WTC11 (cell line): ENCODE results near the gene TNRC18. TPM values are rescaled to one million over a fixed set of nuclear protein-coding genes. Genes with fewer than 3 reads are reported as not detected.

ENCODE experiments used
- ATAC-seq: fragments of 200-7000 bp; cut with Tn5 transposase; 2 replicates; pipeline ENCODE4 v1.10.0; 2021; ENCODE audit warnings: mild to moderate bottlenecking, moderate library complexity
- CTCF ChIA-PET: fragments of 300-600 bp; sonication (Branson Sonifier 250); formaldehyde crosslinking; loops from one replicate; lab custom pipeline; 2021; ENCODE audit warnings: antibody characterized with exemption; lab: Charles Lee
- POLR2A ChIA-PET: fragments of 350-600 bp; sonication (Branson Sonifier 250); formaldehyde crosslinking; loops from one replicate; lab custom pipeline; 2021; ENCODE audit warnings: antibody characterized with exemption; lab: Charles Lee
- DNase-seq: peaks from one replicate; pipeline ENCODE4 v3.0.0; 2021; ENCODE audit warnings: low spot score
- H3K27ac Mint-ChIP-seq: 2 replicates; pipeline ENCODE4 v1.8.0; 2021; ENCODE audit warnings: mixed read lengths
- H3K27me3 Mint-ChIP-seq: 2 replicates; pipeline ENCODE4 v1.8.0; 2021; ENCODE audit warnings: low read depth, mild to moderate bottlenecking, moderate library complexity, mixed read lengths
- H3K36me3 Mint-ChIP-seq: 2 replicates; pipeline ENCODE4 v1.8.0; 2021; ENCODE audit warnings: mixed read lengths
- H3K4me1 Mint-ChIP-seq: 2 replicates; pipeline ENCODE4 v1.8.0; 2022; ENCODE audit warnings: mixed read lengths
- H3K4me3 Mint-ChIP-seq: 2 replicates; pipeline ENCODE4 v1.8.0; 2021; ENCODE audit warnings: mild to moderate bottlenecking, moderate library complexity, mixed read lengths
- H3K9me3 Mint-ChIP-seq: 2 replicates; pipeline ENCODE4 v1.8.0; 2021; ENCODE audit warnings: mixed read lengths
- ATF1 ChIP-seq: sonication (generic); formaldehyde crosslinking; IDR thresholded peaks from 2 replicates; pipeline ENCODE4 v1.8.1; 2023; ENCODE audit warnings: mild to moderate bottlenecking, moderate library complexity, missing genetic modification reagents
- CBFB ChIP-seq: sonication (generic); formaldehyde crosslinking; IDR thresholded peaks from 2 replicates; pipeline ENCODE4 v1.8.1; 2022; ENCODE audit warnings: mild to moderate bottlenecking, low read depth, missing genetic modification reagents
- CREM ChIP-seq: sonication (generic); formaldehyde crosslinking; IDR thresholded peaks from 2 replicates; pipeline ENCODE4 v1.8.1; 2022; ENCODE audit warnings: mild to moderate bottlenecking, missing genetic modification reagents, moderate library complexity
- ELF4 ChIP-seq: sonication (generic); formaldehyde crosslinking; IDR thresholded peaks from 2 replicates; pipeline ENCODE4 v1.8.1; 2022; ENCODE audit warnings: low read depth, mild to moderate bottlenecking, moderate library complexity, missing genetic modification reagents
- GABPB1 ChIP-seq: sonication (generic); formaldehyde crosslinking; IDR thresholded peaks from 2 replicates; pipeline ENCODE4 v1.8.1; 2023; ENCODE audit warnings: mild to moderate bottlenecking, missing genetic modification reagents
- KAT7 ChIP-seq: sonication (generic); formaldehyde crosslinking; IDR thresholded peaks from 2 replicates; pipeline ENCODE4 v1.8.1; 2023; ENCODE audit warnings: missing genetic modification reagents, mild to moderate bottlenecking, borderline replicate concordance
- TEAD4 ChIP-seq: sonication (generic); formaldehyde crosslinking; IDR thresholded peaks from 2 replicates; pipeline ENCODE4 v1.8.0; 2022; ENCODE audit warnings: mild to moderate bottlenecking, missing genetic modification reagents
- ZBTB21 ChIP-seq: sonication (generic); formaldehyde crosslinking; IDR thresholded peaks from 2 replicates; pipeline ENCODE4 v1.8.1; 2023; ENCODE audit warnings: mild to moderate bottlenecking, missing genetic modification reagents, borderline replicate concordance
- ZNF317 ChIP-seq: sonication (generic); formaldehyde crosslinking; IDR thresholded peaks from 2 replicates; pipeline ENCODE4 v1.8.1; 2023; ENCODE audit warnings: low read depth, mild to moderate bottlenecking, moderate library complexity, missing genetic modification reagents, borderline replicate concordance
- ZNF396 ChIP-seq: fragments of 250-450 bp; sonication (Bioruptor Pico); IDR thresholded peaks from 2 replicates; pipeline ENCODE4 v1.8.0; 2021; ENCODE audit warnings: mild to moderate bottlenecking, moderate library complexity, borderline replicate concordance
- ZNF416 ChIP-seq: fragments of 250-450 bp; sonication (Bioruptor Pico); IDR thresholded peaks from 2 replicates; pipeline ENCODE4 v1.9.0; 2021; ENCODE audit warnings: mild to moderate bottlenecking, inconsistent platforms
- ZNF423 ChIP-seq: fragments of 250-450 bp; sonication (Bioruptor Pico); IDR thresholded peaks from 2 replicates; pipeline ENCODE4 v2.1.2; 2022; ENCODE audit warnings: mild to moderate bottlenecking, moderate library complexity
- total RNA-seq: library from RNA; stranded (reverse); gene quantifications from 3 replicates; pipeline ENCODE4 v1.2.3, GENCODE V29; 2021
- TF ChIP-seq, protein P1 (sequence below): sonication (generic); formaldehyde crosslinking; IDR thresholded peaks from 2 replicates; pipeline ENCODE4 v1.8.0; 2022; ENCODE audit warnings: missing genetic modification reagents
- TF ChIP-seq, protein P2 (sequence below): fragments of 250-450 bp; sonication (Bioruptor Pico); IDR thresholded peaks from 2 replicates; pipeline ENCODE4 v1.8.0; 2021; ENCODE audit warnings: mild to moderate bottlenecking
- TF ChIP-seq, protein P3 (sequence below): sonication (generic); formaldehyde crosslinking; IDR thresholded peaks from 2 replicates; pipeline ENCODE4 v1.8.1; 2022; ENCODE audit warnings: low read depth, mild to moderate bottlenecking, moderate library complexity, missing genetic modification reagents, borderline replicate concordance
- TF ChIP-seq, protein P4 (sequence below): fragments of 250-450 bp; sonication (Bioruptor Pico); IDR thresholded peaks from 2 replicates; pipeline ENCODE4 v1.9.0; 2021; ENCODE audit warnings: moderate library complexity, mild to moderate bottlenecking, inconsistent platforms, borderline replicate concordance
- TF ChIP-seq, protein P5 (sequence below): sonication (generic); formaldehyde crosslinking; IDR thresholded peaks from 2 replicates; pipeline ENCODE4 v1.8.1; 2022; ENCODE audit warnings: missing genetic modification reagents, borderline replicate concordance
- TF ChIP-seq, protein P6 (sequence below): sonication (generic); formaldehyde crosslinking; IDR thresholded peaks from 2 replicates; pipeline ENCODE4 v1.8.1; 2023; ENCODE audit warnings: mild to moderate bottlenecking, missing genetic modification reagents

Gene TNRC18
- total RNA-seq, 1 experiment from 2014 or later: 55.0 TPM

DNA sequence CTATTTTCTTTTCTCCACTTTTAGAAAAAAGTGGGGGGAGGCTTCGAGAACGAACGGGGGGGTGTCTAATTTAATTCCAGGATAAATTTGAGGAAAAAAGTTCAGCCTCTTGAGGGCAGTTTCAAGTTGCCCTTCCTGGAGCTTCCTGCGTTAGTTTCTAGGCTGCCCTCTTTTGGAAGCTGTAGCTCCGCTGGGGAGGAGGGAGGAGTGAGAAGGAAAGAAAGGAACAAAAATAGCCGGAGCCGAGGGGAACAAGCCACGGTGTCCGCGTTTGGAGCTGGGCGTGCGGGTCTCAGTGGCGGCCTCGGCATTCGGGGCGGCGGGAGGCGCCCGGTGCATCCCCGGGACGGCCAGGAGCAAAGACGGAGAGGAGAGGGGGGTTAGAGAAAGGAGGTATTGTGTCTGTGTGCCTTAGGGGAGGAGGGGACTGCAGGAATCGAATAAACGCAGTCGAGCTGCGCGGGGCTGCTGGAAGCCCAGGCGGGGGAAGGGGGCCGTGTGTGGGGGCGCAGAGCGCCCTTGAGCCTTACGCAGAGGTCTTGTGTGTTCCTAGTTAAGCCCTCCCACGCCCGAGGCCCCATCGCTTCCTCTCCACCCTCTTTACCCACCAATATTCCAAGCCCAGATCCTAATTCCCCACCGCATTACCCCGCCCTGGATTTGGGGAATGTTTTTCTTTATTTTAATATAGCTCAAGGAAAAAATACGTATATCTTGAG is 2.0 kb upstream of the TNRC18 start (continued):
- no peak for TF ChIP-seq ZNF396 (CRISPR knock-in tag)
- no peak for TF ChIP-seq KAT7
- TF ChIP-seq, protein P1, sequence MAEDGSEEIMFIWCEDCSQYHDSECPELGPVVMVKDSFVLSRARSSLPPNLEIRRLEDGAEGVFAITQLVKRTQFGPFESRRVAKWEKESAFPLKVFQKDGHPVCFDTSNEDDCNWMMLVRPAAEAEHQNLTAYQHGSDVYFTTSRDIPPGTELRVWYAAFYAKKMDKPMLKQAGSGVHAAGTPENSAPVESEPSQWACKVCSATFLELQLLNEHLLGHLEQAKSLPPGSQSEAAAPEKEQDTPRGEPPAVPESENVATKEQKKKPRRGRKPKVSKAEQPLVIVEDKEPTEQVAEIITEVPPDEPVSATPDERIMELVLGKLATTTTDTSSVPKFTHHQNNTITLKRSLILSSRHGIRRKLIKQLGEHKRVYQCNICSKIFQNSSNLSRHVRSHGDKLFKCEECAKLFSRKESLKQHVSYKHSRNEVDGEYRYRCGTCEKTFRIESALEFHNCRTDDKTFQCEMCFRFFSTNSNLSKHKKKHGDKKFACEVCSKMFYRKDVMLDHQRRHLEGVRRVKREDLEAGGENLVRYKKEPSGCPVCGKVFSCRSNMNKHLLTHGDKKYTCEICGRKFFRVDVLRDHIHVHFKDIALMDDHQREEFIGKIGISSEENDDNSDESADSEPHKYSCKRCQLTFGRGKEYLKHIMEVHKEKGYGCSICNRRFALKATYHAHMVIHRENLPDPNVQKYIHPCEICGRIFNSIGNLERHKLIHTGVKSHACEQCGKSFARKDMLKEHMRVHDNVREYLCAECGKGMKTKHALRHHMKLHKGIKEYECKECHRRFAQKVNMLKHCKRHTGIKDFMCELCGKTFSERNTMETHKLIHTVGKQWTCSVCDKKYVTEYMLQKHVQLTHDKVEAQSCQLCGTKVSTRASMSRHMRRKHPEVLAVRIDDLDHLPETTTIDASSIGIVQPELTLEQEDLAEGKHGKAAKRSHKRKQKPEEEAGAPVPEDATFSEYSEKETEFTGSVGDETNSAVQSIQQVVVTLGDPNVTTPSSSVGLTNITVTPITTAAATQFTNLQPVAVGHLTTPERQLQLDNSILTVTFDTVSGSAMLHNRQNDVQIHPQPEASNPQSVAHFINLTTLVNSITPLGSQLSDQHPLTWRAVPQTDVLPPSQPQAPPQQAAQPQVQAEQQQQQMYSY (CRISPR knock-in tag): peak; percentile 65
- TF ChIP-seq ZNF317 (CRISPR knock-in tag): no peak
- no peak for TF ChIP-seq ZNF416 (CRISPR knock-in tag)
- no peak for TF ChIP-seq ZBTB21 (CRISPR knock-in tag)

DNA sequence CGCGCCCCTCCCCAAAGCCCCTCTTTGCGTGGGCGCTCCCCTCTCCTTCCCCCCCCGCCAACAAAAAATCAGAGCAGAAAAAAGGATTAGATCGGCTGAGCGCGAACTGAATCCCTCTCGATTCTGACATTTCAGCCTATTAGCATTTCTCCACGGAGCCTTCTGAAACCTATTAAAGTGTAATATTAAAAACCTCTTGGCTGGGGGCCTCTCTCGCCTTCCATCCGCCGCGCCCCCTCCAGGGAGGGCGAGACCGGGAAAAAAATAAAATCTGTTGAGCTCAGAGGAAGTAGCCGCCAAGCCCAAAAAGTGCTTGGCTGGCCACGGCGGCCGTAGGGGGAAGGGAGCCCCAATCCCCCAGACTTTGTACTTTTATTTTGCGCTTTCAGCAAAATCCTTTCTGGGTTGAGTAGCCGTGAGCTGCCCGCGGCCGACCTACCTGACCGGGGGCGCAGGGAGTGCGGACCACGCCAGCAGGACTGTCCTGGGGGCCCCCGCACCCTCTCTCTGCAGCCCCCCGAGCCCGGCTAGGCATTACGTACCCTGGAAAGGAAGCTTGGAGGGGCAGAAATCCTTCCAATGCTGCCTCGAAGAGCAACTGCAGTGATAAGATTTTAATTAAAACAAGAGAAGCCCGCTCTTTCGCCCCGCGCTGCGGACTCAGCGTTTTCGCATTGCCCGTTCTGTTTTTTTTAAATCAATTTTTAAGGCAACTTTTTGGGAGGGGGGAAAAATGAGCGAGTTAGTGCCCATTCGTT is 1.3 kb upstream of the TNRC18 start:
- no peaks in the 10 kb centered on the region for H3K9me3 Mint-ChIP-seq
- CTCF ChIA-PET: interaction anchor here (0.8 to 1.9 kb wide), 5 partner anchors 26 to 1113 kb away, joined by 3 to 13 read pairs (median 8); no protein-coding TSS in a partner anchor
- peak overlapping the region; percentile 88 for H3K4me3 Mint-ChIP-seq
- POLR2A ChIA-PET: interaction anchor here (1.0 to 3.5 kb wide), 5 partner anchors 8 to 171 kb away, joined by 3 to 20 read pairs (median 3); no protein-coding TSS in a partner anchor
- peaks cover 67% of the 10 kb centered on the region for H3K27me3 Mint-ChIP-seq
- H3K36me3 Mint-ChIP-seq: no peaks in the 10 kb centered on the region
- H3K27ac Mint-ChIP-seq: peak overlapping the region; percentile 95; the same call in 1 of the 2 replicates
- ATAC-seq: no peak
- DNase-seq: no peak
- H3K4me1 Mint-ChIP-seq: peaks cover 13% of the 10 kb centered on the region
- TF ChIP-seq ATF1 (CRISPR knock-in tag): no peak
- TF ChIP-seq, protein P2, sequence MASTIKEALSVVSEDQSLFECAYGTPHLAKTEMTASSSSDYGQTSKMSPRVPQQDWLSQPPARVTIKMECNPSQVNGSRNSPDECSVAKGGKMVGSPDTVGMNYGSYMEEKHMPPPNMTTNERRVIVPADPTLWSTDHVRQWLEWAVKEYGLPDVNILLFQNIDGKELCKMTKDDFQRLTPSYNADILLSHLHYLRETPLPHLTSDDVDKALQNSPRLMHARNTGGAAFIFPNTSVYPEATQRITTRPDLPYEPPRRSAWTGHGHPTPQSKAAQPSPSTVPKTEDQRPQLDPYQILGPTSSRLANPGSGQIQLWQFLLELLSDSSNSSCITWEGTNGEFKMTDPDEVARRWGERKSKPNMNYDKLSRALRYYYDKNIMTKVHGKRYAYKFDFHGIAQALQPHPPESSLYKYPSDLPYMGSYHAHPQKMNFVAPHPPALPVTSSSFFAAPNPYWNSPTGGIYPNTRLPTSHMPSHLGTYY (CRISPR knock-in tag): no peak
- TF ChIP-seq, protein P1 (CRISPR knock-in tag): no peak
- TF ChIP-seq, protein P3, sequence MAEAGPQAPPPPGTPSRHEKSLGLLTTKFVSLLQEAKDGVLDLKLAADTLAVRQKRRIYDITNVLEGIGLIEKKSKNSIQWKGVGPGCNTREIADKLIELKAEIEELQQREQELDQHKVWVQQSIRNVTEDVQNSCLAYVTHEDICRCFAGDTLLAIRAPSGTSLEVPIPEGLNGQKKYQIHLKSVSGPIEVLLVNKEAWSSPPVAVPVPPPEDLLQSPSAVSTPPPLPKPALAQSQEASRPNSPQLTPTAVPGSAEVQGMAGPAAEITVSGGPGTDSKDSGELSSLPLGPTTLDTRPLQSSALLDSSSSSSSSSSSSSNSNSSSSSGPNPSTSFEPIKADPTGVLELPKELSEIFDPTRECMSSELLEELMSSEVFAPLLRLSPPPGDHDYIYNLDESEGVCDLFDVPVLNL: no peak
- TF ChIP-seq, protein P4, sequence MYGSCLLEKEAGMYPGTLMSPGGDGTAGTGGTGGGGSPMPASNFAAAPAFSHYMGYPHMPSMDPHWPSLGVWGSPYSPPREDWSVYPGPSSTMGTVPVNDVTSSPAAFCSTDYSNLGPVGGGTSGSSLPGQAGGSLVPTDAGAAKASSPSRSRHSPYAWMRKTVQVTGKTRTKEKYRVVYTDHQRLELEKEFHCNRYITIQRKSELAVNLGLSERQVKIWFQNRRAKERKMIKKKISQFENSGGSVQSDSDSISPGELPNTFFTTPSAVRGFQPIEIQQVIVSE: no peak
- no peak for TF ChIP-seq CBFB (CRISPR knock-in tag)
- TF ChIP-seq, protein P5, sequence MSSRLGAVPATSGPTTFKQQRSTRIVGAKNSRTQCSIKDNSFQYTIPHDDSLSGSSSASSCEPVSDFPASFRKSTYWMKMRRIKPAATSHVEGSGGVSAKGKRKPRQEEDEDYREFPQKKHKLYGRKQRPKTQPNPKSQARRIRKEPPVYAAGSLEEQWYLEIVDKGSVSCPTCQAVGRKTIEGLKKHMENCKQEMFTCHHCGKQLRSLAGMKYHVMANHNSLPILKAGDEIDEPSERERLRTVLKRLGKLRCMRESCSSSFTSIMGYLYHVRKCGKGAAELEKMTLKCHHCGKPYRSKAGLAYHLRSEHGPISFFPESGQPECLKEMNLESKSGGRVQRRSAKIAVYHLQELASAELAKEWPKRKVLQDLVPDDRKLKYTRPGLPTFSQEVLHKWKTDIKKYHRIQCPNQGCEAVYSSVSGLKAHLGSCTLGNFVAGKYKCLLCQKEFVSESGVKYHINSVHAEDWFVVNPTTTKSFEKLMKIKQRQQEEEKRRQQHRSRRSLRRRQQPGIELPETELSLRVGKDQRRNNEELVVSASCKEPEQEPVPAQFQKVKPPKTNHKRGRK (CRISPR knock-in tag): no peak
- no peak for TF ChIP-seq TEAD4
- TF ChIP-seq, protein P6, sequence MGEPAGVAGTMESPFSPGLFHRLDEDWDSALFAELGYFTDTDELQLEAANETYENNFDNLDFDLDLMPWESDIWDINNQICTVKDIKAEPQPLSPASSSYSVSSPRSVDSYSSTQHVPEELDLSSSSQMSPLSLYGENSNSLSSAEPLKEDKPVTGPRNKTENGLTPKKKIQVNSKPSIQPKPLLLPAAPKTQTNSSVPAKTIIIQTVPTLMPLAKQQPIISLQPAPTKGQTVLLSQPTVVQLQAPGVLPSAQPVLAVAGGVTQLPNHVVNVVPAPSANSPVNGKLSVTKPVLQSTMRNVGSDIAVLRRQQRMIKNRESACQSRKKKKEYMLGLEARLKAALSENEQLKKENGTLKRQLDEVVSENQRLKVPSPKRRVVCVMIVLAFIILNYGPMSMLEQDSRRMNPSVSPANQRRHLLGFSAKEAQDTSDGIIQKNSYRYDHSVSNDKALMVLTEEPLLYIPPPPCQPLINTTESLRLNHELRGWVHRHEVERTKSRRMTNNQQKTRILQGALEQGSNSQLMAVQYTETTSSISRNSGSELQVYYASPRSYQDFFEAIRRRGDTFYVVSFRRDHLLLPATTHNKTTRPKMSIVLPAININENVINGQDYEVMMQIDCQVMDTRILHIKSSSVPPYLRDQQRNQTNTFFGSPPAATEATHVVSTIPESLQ (CRISPR knock-in tag): no peak
- no peak for TF ChIP-seq ZNF423 (CRISPR knock-in tag)
- TF ChIP-seq GABPB1 (CRISPR knock-in tag): no peak
- TF ChIP-seq CREM (CRISPR knock-in tag): no peak
- no peak for TF ChIP-seq ELF4
